LNCAP (cell line): ENCODE results near the gene NEK10.

Experiments
- CTCF ChIP-seq: fragments of 450-650 bp; IDR thresholded peaks from 2 replicates; pipeline ENCODE4 v1.5.1; 2017; ENCODE audit warnings: mild to moderate bottlenecking

NEK10 gene

GRCh38 chr3:27105904-27106303 is 263.3 kb downstream of the NEK10 start:
- peak; percentile 51 for TF ChIP-seq CTCF

GRCh38 chr3:27097182-27097581 is 272.0 kb downstream of the NEK10 start:
- no peak for TF ChIP-seq CTCF

GRCh38 chr3:27095553-27096222 is 273.5 kb downstream of the NEK10 start:
- no peak for TF ChIP-seq CTCF

- no peak for TF ChIP-seq CTCF
Observed at GRCh38 chr3:27094721-27095120, 274.5 kb downstream of the NEK10 start.

- no peak for TF ChIP-seq CTCF
Observed at GRCh38 chr3:27093771-27094170, 275.4 kb downstream of the NEK10 start.

- TF ChIP-seq CTCF: no peak
Observed at GRCh38 chr3:27090275-27091041, 278.7 kb downstream of the NEK10 start.

GRCh38 chr3:27089645-27090044 is 279.5 kb downstream of the NEK10 start:
- no peak for TF ChIP-seq CTCF
